AG09319 (cell line): ENCODE data around the gene CTNNBL1.
A peak's percentile ranks its signal among the peaks of the same experiment; 100 is the strongest.

ENCODE experiments used
- DNase-seq: peaks from one replicate; pipeline ENCODE4 v3.0.0-alpha.2; 2010; ENCODE audit warnings: low read depth; ENCODE audit errors: extremely low read depth
- CTCF ChIP-seq: IDR thresholded peaks from 2 replicates; pipeline ENCODE4 v1.5.1; 2011; ENCODE audit warnings: low read depth, mild to moderate bottlenecking, inconsistent platforms, low read length, moderate library complexity

The CTNNBL1 gene

DNA sequence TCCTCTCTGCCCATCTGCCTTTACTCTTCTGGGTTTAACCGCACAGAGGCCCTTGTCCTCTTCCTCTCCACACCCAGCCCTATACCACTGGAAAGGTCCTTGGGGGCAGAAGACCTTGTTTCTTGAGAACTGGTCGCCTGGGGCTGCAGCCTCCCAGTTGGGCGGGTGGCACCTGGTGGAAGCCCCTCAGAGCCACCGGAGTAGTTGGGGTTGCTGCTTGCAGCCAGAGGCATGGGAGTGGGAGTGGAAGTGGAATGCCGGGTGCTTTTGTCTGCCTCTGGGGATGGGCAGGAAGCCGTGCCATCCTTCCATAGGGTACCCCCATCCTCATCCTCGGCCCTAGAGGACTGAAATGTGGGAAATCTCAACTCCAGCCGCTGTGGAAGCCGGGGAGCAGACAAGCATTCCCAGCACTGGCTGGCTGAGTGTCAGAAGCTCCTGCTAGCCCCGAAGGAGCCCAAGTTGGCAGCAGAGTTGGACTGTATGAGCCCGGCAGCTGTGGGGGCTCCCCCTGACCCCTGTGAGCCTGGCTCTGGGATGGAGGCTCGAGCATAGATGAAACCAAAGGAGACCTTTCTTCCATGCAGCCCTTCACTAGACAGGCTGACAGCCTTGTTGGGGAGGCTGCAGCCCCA, 210.3 kb downstream of the CTNNBL1 start:
- no peak for TF ChIP-seq CTCF
- DNase-seq = no peak

DNA sequence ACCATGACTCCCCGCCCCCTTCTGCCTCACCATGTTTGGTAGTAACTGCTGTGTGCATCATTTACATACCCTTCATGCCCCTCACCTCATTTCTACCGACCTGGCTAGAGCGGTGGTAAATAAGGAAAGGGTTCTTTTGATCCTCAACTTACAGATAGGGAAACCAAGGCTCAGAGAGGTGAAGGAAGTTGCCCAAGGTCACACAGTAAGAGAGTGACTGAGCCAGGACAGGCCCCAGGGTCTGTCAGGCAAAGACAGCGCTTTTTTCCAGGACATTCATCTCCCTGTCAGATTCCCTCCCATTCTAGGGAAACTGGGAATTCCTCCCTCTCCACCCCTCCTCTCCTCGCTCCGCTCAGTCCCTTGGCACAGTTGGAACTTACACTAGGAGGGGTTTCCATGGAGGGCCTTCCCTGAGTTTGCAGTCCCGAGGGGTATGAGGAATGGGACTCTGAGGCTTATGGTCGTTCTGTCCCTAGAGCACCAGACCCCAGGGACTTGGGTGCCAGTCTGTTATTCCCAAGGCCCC, 211.1 kb downstream of the CTNNBL1 start:
- TF ChIP-seq CTCF = no peak
- DNase-seq = no peak

DNA sequence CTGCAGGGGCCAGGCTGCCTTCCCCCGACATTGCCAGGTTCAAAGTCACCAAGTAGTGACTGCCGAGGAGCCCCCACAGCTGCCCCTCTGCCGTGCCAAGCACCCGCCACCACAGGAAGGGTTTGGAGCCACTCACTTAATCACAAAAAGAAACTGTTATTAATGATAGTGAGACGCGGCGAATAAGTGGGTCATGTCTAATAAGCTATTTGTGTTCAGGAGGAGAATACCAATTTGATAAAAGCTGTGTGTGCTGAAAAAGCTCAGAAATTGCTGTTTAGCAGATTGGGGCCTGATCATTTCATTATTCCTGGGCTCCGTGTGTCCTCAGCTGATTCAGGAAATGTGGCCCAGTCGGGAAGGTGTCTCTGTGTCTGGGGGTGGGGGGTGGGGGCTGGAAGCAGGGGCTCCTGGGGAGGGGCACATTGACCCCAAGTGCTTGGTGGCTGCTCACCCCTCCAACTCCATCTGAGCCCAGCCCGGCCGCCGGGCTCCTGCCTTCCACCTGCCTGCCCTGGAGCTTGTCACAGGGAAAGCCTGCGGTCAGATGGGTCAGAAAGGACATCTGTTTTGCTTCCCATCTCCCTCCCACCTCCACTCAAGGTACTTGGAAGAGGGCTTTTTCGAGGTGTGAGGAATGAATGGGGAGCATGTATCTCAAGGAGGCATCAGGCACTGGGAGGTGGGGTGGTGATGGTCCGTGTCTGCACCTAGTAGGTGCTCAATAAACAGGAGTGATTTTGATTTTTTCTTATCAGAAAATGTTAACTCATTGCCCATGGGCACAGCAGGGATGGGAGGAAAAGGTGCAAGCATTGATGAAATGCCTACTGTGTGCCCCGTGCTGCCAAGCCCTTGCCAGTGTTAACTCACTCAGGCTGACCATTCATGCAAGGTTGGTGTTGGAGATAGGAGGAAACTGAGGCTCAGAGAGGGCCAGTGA, 212.1 kb downstream of the CTNNBL1 start:
- no peak for TF ChIP-seq CTCF
- no peak for DNase-seq

DNA sequence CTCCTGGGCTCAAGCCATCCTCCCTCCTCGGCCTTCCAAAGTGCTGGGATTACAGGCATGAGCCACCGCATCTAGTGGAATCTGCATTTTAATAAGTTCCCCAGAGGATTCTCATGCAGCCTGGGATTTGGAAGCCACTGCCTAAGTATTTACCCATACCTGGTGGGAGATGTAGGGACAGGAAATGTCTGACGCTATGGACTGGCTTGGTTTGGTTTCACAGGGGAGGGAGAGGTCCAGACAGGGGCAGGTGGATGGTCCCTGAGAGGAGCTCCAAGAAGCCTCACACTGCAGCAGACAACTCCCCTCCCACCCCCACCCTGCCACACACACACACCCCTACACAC, 213.5 kb downstream of the CTNNBL1 start:
- DNase-seq = no peak
- TF ChIP-seq CTCF = no peak

- TF ChIP-seq CTCF = no peak
- DNase-seq = peak; percentile 14
Measured at GRCh38 chr20:37907677-37908401, 214.0 kb downstream of the CTNNBL1 start.

GRCh38 chr20:37911261-37911660, 217.4 kb downstream of the CTNNBL1 start:
- no peak for TF ChIP-seq CTCF
- no peak for DNase-seq

GRCh38 chr20:37911838-37912281, 218.0 kb downstream of the CTNNBL1 start:
- TF ChIP-seq CTCF = no peak
- DNase-seq = peak; percentile 15
